ENCODE data around the gene ARHGEF28. TPM values are rescaled to one million over a fixed set of nuclear protein-coding genes. Genes with fewer than 3 reads are reported as not detected.

Gene ARHGEF28
- total and polyA plus RNA-seq, 2 of the 13 experiments (the other 11 are each of a cell fraction or from before 2014, with no cell fraction given), result 17.4 to 34.1 TPM

DNA sequence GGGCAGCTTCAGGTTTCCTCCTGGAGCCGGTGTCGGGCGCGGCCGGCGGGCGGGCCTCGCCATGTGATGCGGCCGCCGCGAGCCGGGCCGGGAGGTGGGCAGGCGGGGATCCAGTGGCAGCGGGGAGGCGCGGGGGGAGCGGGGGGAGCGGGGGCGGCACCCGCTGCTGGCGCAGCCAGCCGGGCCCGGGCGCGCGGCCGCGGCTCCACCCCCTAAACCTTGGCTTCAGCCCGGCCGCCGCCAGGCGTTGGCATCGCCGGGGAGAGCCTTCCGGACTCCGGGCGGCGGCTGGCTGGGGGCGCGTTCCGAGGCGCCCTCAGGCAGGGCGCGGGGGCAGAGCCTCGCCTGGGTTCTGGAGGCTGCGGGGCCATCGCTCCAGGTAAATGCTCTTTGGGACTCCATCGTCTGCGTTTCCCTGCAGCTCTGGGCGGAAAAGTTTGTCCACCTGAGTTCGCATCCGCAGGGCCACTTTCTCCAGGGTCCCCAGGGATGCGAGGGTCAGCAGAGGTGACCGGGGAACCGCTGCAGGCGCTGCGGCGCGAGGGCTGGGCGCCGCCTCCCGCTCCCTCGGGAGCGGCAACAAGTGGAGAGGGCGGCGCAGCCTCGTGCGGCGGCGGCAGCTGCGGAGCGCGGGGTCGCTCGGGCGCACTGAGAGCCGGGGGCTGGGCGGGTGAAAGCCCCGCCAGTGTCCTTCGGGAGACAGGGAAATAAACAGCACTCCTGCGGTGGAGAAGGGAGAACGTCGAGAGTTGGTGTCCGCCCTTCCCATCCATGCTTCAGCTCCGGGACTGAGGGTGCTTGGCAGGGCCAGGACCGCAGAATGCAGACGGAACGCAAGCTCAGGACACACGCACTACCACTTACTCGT, at the start of gene ARHGEF28 (continued):
- TF ChIP-seq, protein P1, sequence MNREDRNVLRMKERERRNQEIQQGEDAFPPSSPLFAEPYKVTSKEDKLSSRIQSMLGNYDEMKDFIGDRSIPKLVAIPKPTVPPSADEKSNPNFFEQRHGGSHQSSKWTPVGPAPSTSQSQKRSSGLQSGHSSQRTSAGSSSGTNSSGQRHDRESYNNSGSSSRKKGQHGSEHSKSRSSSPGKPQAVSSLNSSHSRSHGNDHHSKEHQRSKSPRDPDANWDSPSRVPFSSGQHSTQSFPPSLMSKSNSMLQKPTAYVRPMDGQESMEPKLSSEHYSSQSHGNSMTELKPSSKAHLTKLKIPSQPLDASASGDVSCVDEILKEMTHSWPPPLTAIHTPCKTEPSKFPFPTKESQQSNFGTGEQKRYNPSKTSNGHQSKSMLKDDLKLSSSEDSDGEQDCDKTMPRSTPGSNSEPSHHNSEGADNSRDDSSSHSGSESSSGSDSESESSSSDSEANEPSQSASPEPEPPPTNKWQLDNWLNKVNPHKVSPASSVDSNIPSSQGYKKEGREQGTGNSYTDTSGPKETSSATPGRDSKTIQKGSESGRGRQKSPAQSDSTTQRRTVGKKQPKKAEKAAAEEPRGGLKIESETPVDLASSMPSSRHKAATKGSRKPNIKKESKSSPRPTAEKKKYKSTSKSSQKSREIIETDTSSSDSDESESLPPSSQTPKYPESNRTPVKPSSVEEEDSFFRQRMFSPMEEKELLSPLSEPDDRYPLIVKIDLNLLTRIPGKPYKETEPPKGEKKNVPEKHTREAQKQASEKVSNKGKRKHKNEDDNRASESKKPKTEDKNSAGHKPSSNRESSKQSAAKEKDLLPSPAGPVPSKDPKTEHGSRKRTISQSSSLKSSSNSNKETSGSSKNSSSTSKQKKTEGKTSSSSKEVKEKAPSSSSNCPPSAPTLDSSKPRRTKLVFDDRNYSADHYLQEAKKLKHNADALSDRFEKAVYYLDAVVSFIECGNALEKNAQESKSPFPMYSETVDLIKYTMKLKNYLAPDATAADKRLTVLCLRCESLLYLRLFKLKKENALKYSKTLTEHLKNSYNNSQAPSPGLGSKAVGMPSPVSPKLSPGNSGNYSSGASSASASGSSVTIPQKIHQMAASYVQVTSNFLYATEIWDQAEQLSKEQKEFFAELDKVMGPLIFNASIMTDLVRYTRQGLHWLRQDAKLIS (CRISPR knock-in tag; IDR thresholded peaks at IDR 0.05), result 0 out of 2 replicates have a peak, but pooled peaks have one; percentile 29
- TF ChIP-seq YEATS2 (CRISPR knock-in tag; IDR thresholded peaks at IDR 0.05; ENCODE audit: borderline replicate concordance) (no peak), HNRNPLL (IDR thresholded peaks at IDR 0.05; ENCODE audit: low read depth, low read length, poor library complexity, severe bottlenecking) (peak; percentile 67), ZNF468 (CRISPR knock-in tag; IDR thresholded peaks at IDR 0.05) (0 out of 2 replicates have a peak, but pooled peaks have one; percentile 77), ZNF282 (IDR thresholded peaks at IDR 0.05; ENCODE audit: partially characterized antibody) (no peak), ZNF749 (CRISPR knock-in tag; IDR thresholded peaks at IDR 0.05; ENCODE audit: borderline replicate concordance) (peak; percentile 56; the same call in 1 of the 2 replicates), ZBTB7A (CRISPR knock-in tag; IDR thresholded peaks at IDR 0.05) (no peak; the same call in 1 of the 2 replicates), POGZ (CRISPR knock-in tag; IDR thresholded peaks at IDR 0.05) (peak; percentile 5; the same call in 1 of the 2 replicates), ERF (CRISPR knock-in tag; IDR thresholded peaks at IDR 0.05) (no peak), ZNF207 (IDR thresholded peaks at IDR 0.05; ENCODE audit: borderline replicate concordance) (no peak), ZNF382 (CRISPR knock-in tag; IDR thresholded peaks at IDR 0.05; ENCODE audit: borderline replicate concordance) (no peak), SAP130 (CRISPR knock-in tag; IDR thresholded peaks at IDR 0.05; ENCODE audit: low read depth) (peak; percentile 66), ZNF446 (CRISPR knock-in tag; IDR thresholded peaks at IDR 0.05) (peak; percentile 61; the same call in 1 of the 2 replicates), ZNF891 (CRISPR knock-in tag; IDR thresholded peaks at IDR 0.05) (no peak)
- TF ChIP-seq, protein P2, sequence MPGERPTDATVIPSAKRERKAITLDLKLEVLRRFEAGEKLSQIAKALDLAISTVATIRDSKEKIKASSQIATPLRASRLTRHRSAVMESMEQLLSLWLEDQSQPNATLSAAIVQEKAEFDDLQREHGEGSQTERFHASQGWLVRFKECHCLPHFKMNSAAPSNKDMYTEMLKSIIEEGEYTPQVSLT (CRISPR knock-in tag; IDR thresholded peaks at IDR 0.05; ENCODE audit: borderline replicate concordance, low read depth), result no peak; the same call in 1 of the 2 replicates
- TF ChIP-seq, protein P3, sequence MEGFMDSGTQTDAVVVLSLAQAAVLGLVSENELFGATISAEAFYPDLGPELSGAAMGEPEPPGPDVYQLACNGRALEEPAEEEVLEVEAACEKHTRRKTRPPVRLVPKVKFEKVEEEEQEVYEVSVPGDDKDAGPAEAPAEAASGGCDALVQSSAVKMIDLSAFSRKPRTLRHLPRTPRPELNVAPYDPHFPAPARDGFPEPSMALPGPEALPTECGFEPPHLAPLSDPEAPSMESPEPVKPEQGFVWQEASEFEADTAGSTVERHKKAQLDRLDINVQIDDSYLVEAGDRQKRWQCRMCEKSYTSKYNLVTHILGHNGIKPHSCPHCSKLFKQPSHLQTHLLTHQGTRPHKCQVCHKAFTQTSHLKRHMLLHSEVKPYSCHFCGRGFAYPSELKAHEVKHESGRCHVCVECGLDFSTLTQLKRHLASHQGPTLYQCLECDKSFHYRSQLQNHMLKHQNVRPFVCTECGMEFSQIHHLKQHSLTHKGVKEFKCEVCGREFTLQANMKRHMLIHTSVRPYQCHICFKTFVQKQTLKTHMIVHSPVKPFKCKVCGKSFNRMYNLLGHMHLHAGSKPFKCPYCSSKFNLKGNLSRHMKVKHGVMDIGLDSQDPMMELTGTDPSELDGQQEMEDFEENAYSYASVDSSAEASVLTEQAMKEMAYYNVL (CRISPR knock-in tag; IDR thresholded peaks at IDR 0.05; ENCODE audit: borderline replicate concordance), result no peak
- TF ChIP-seq, protein P4, sequence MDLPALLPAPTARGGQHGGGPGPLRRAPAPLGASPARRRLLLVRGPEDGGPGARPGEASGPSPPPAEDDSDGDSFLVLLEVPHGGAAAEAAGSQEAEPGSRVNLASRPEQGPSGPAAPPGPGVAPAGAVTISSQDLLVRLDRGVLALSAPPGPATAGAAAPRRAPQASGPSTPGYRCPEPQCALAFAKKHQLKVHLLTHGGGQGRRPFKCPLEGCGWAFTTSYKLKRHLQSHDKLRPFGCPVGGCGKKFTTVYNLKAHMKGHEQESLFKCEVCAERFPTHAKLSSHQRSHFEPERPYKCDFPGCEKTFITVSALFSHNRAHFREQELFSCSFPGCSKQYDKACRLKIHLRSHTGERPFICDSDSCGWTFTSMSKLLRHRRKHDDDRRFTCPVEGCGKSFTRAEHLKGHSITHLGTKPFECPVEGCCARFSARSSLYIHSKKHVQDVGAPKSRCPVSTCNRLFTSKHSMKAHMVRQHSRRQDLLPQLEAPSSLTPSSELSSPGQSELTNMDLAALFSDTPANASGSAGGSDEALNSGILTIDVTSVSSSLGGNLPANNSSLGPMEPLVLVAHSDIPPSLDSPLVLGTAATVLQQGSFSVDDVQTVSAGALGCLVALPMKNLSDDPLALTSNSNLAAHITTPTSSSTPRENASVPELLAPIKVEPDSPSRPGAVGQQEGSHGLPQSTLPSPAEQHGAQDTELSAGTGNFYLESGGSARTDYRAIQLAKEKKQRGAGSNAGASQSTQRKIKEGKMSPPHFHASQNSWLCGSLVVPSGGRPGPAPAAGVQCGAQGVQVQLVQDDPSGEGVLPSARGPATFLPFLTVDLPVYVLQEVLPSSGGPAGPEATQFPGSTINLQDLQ (CRISPR knock-in tag; IDR thresholded peaks at IDR 0.05), result no peak
- TF ChIP-seq, protein P5, sequence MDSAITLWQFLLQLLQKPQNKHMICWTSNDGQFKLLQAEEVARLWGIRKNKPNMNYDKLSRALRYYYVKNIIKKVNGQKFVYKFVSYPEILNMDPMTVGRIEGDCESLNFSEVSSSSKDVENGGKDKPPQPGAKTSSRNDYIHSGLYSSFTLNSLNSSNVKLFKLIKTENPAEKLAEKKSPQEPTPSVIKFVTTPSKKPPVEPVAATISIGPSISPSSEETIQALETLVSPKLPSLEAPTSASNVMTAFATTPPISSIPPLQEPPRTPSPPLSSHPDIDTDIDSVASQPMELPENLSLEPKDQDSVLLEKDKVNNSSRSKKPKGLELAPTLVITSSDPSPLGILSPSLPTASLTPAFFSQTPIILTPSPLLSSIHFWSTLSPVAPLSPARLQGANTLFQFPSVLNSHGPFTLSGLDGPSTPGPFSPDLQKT (CRISPR knock-in tag; IDR thresholded peaks at IDR 0.05; ENCODE audit: borderline replicate concordance), result no peak
